Adrenal gland (tissue), 12 donors: ENCODE results near the gene PRICKLE2. TPM values are rescaled to one million over a fixed set of nuclear protein-coding genes. Genes with fewer than 3 reads are reported as not detected.

Source experiments
- DNase-seq, 7 donors: peaks; one replicate each; pipeline ENCODE4 v3.0.0-alpha.2; 2019 to 2020
- H3K27ac ChIP-seq, 5 donors: fragments of 200-600 bp; sonication (generic) in 4 of 5; 1 replicate in 3 of 5; 2 replicates in 2 of 5; pipeline versions ENCODE4 v1.5.1 to v1.8.0; 2016 to 2020; ENCODE audit warnings: mild to moderate bottlenecking in 1 of 5
- H3K27me3 ChIP-seq: fragments of 200-600 bp; 2 replicates; pipeline ENCODE4 v1.8.0; 2021
- H3K36me3 ChIP-seq, 2 donors: fragments of 200-600 bp; replicated peaks in 1 of 2; 1 replicate in 1 of 2; 2 replicates in 1 of 2; pipeline versions ENCODE4 v1.5.1 to v1.8.0; 2018 to 2022
- H3K4me1 ChIP-seq, 2 donors: fragments of 200-600 bp; replicated peaks in 1 of 2; 1 replicate in 1 of 2; 2 replicates in 1 of 2; pipeline versions ENCODE4 v1.5.1 to v1.8.0; 2018 to 2021
- H3K4me3 ChIP-seq, 4 donors: fragments of 200-600 bp; sonication (generic) in 3 of 4; one replicate each; pipeline ENCODE4 v1.5.1; 2016 to 2018
- H3K9me3 ChIP-seq, 3 donors: fragments of 200-600 bp; sonication (generic) in 1 of 3; replicated peaks in 1 of 3; 1 replicate in 2 of 3; 2 replicates in 1 of 3; pipeline versions ENCODE4 v1.5.1 to v1.8.0; 2016 to 2021
- POLR2A ChIP-seq, 2 donors: fragments of 450-650 bp; IDR thresholded peaks; one replicate each; pipeline ENCODE4 v1.6.1; 2017; ENCODE audit warnings: antibody characterized with exemption in 2 of 2, mild to moderate bottlenecking in 2 of 2, moderate library complexity in 1 of 2
- WGBS, 4 donors: extraction: QIAGEN DNeasy Blood & Tissue Kit in 2 of 4; methylation state at CpG; one replicate each; pipeline versions ENCODE4 v1.1.5 to v1.1.7; 2013 to 2017; 5-methylcytosine and 5-hydroxymethylcytosine counted together
- intact Hi-C, 2 donors: fragments of 100-400 bp; cut with DNase I; formaldehyde crosslinking; loops; one replicate each; pipeline versions ENCODE4 v1.14.1 to v1.15.0; 2022 to 2023
- polyA plus RNA-seq, 3 donors: library from polyadenylated mRNA; stranded (reverse); fragments of 200-250 nt in 2 of 3; fragments of 350-450 nt in 1 of 3; fragmentation: Illumina TruSeq in 1 of 3; extraction: RNeasy Lipid Tissue Mini Kit (QIAGEN cat#74804) in 1 of 3; gene quantifications; one replicate each; pipeline ENCODE4 v1.2.3, GENCODE V29; 2013 to 2014
- total RNA-seq, 9 donors: library from RNA; depleted of rRNA in 4 of 9; stranded (reverse); fragments of >200 nt in 4 of 9; fragments of 120-200 nt in 1 of 9; fragmentation: NEBNext Ultra II Directional in 1 of 9; extraction: Animal tissue kit (Norgen Biotek cat#: 25700) in 1 of 9; gene quantifications; one replicate each; pipeline versions ENCODE4 v1.1.0 to v1.2.4, GENCODE V29; 2013 to 2023
- TF ChIP-seq, protein P1 (sequence below), 6 experiments: fragments of 450-650 bp in 4 of 6; fragments of 200-600 bp in 2 of 6; sonication (generic) in 1 of 6; IDR thresholded peaks; 1 replicate in 5 of 6; 2 replicates in 1 of 6; pipeline versions ENCODE4 v1.5.1 to v1.8.0; 2016 to 2021; ENCODE audit warnings: antibody characterized with exemption in 6 of 6, mild to moderate bottlenecking in 2 of 6, moderate library complexity in 1 of 6
- donor health status: healthy with polysubstance abuse.
- donor health status: Bipolar disorder and iron deficiency.
- donor health status: DM: yes; HTN: yes; CAD: no.
- donor health status: DM: no; HTN: no; CAD: no.
- donor health status: DM: no; HTN: no; CAD: no.
- donor health status: DM: yes; HTN: yes; CAD: no.

PRICKLE2 gene
- total and polyA plus RNA-seq, 12 donors = 1.3 to 15.7 (median 8.1) TPM

DNA sequence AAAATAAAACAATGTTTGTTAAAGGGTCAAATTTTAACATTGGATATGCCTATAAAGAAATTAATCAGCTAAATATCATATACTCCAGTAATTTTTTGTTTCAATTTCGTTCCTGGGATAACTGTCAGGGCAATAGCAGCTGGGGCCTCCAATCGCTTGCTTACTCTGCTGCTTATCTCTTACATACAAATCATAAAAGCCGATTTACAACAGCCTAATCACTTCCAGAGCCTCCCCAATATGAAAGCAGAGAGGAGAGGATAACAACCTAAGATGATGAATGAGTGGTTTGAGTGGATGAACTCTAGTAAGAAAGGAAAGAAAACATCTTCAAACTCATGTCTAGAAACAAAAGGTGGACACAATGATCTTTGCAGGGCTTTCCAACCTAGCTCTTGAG, 121.3 kb downstream of the PRICKLE2 start:
- intact Hi-C loops = no loop called here
- no peak for DNase-seq
- no peak overlapping the region for H3K4me3 ChIP-seq
- WGBS, 4 donors = 56 to 78% (median 75%) methylated on average over 3 of the region's 3 CpGs
- H3K9me3 ChIP-seq = no peaks in the 10 kb centered on the region
- no peak for TF ChIP-seq POLR2A (IDR thresholded peaks at IDR 0.05)
- TF ChIP-seq, protein P1, sequence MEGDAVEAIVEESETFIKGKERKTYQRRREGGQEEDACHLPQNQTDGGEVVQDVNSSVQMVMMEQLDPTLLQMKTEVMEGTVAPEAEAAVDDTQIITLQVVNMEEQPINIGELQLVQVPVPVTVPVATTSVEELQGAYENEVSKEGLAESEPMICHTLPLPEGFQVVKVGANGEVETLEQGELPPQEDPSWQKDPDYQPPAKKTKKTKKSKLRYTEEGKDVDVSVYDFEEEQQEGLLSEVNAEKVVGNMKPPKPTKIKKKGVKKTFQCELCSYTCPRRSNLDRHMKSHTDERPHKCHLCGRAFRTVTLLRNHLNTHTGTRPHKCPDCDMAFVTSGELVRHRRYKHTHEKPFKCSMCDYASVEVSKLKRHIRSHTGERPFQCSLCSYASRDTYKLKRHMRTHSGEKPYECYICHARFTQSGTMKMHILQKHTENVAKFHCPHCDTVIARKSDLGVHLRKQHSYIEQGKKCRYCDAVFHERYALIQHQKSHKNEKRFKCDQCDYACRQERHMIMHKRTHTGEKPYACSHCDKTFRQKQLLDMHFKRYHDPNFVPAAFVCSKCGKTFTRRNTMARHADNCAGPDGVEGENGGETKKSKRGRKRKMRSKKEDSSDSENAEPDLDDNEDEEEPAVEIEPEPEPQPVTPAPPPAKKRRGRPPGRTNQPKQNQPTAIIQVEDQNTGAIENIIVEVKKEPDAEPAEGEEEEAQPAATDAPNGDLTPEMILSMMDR (IDR thresholded peaks at IDR 0.05) = no peak
- no peaks in the 10 kb centered on the region for H3K4me1 ChIP-seq
- no peak overlapping the region for H3K27ac ChIP-seq
- no peaks in the 10 kb centered on the region for H3K27me3 ChIP-seq
- H3K36me3 ChIP-seq = no peaks in the 10 kb centered on the region

DNA sequence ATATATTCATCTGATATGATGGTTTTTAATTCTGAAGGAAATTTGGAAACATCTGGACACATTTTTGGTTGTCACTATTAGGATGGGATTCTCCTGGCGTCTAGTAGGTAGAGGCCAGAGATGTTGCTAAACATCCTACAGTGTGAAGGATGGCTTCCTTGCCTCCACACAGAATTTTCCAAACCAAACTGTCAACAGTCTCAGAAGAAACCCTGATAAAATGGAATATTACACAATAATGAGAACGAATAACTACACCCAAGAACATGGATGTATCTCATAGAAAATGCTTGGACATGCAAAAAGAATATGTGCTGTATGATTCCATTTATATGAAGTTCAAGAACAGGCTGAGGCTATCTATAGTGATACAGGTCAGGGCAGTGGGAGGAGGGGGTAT, 122.1 kb downstream of the PRICKLE2 start:
- no peak overlapping the region for H3K4me3 ChIP-seq
- intact Hi-C loops = no loop called here
- DNase-seq = no peak
- no peaks in the 10 kb centered on the region for H3K9me3 ChIP-seq
- no peaks in the 10 kb centered on the region for H3K36me3 ChIP-seq
- 88 to 94% (median 90%) methylated on average over 2 of the region's 2 CpGs for WGBS, 4 donors
- H3K27ac ChIP-seq = no peak overlapping the region
- H3K4me1 ChIP-seq = no peaks in the 10 kb centered on the region
- no peaks in the 10 kb centered on the region for H3K27me3 ChIP-seq
- TF ChIP-seq, protein P1 (IDR thresholded peaks at IDR 0.05) = no peak
- no peak for TF ChIP-seq POLR2A (IDR thresholded peaks at IDR 0.05)

DNA sequence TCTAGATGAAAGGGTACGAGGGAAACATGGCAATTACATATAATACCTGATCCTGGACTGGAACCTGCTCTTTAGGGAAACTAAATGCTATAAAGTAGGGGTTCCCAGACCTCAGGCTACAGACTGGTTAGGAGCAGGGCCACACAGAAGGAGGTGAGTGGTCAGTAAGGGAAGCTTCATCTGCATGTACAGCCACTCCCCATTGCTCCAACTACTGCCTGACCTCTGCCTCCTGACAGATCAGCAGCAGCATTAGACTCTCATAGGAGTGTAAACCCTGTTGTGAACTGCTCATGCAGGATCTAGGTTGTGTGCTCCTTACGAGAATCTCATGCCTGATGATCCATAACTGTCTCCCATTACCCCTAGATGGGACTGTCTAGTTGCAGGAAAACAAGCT, 123.1 kb downstream of the PRICKLE2 start:
- no peaks in the 10 kb centered on the region for H3K36me3 ChIP-seq
- no peaks in the 10 kb centered on the region for H3K4me1 ChIP-seq
- no peak for DNase-seq
- TF ChIP-seq POLR2A (IDR thresholded peaks at IDR 0.05) = no peak
- TF ChIP-seq, protein P1 (IDR thresholded peaks at IDR 0.05) = no peak
- H3K27ac ChIP-seq = no peak overlapping the region
- intact Hi-C loops = no loop called here
- WGBS, 4 donors = 74 to 92% (median 89%) methylated on average over 2 of the region's 2 CpGs
- H3K27me3 ChIP-seq = no peaks in the 10 kb centered on the region
- no peaks in the 10 kb centered on the region for H3K9me3 ChIP-seq
- no peak overlapping the region for H3K4me3 ChIP-seq

DNA sequence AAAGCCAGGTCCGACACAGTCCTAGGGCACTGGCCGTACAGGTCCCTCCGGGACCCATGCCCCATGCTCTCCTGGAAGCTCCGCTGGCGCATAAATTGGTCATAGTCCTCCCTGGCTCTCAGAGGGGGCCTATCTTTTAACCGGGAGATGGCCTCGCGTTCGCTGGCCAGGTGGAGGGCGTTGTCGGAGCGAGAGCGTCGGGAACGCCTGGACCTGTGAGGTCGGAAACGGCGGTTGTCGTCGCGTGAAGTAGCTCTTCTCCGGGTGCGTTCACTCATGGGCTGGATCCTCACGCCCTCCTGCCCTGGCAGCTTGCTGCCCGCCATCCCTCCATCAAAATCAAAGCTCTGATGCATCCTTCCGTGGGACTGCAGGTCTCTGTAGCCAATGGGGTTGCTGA, 126.0 kb downstream of the PRICKLE2 start:
- no peak overlapping the region for H3K4me3 ChIP-seq
- whole genome bisulfite sequencing, 4 donors = 97 to 99% (median 98%) methylated on average over 14 to 26 of the region's 26 CpGs
- no peak overlapping the region for H3K27ac ChIP-seq
- H3K36me3 ChIP-seq = no peaks in the 10 kb centered on the region
- no peaks in the 10 kb centered on the region for H3K4me1 ChIP-seq
- no peaks in the 10 kb centered on the region for H3K27me3 ChIP-seq
- no peak for TF ChIP-seq POLR2A (IDR thresholded peaks at IDR 0.05)
- TF ChIP-seq, protein P1 (IDR thresholded peaks at IDR 0.05) = no peak
- intact Hi-C loops = no loop called here
- no peaks in the 10 kb centered on the region for H3K9me3 ChIP-seq
- no peak for DNase-seq
